ENCODE data around the gene MET. TPM values are rescaled to one million over a fixed set of nuclear protein-coding genes. Genes with fewer than 3 reads are reported as not detected.

The MET gene
- total and polyA plus RNA-seq, 2 donors (not counting 3 experiments of a cell fraction or from before 2014, with no cell fraction given) = 21.1 to 44.5 TPM

DNA sequence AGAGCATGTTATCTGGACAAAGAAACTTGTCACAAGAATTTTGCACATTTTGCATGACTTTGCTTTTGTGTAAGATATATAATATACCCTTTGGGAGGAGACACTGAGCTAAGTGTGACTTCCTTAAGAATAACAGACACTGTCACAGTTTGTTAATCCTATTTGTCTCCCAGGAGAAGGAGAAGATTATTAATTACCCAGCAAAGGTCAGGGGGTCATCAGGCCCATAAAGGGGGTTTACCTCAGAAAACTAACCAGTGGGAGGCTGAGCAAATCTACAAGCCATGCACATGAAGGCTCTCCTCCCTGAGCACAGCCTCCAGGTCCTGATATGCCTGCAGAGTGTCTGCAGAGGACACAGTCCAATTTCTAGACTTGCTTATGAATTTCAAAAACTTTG is 10.1 kb upstream of the MET start:
- no peak overlapping the region for H3K27ac ChIP-seq (ENCODE audit: insufficient read depth, low read depth, low read length)
- H3K36me3 ChIP-seq (ENCODE audit: control insufficient read depth in 2 of 2, extremely low read depth in 1 of 2, insufficient read depth in 2 of 2, low read length in 2 of 2) = no peaks in the 10 kb centered on the region
- no peak for TF ChIP-seq EZH2 (IDR thresholded peaks at IDR 0.05; ENCODE audit: borderline replicate concordance, low read depth, low read length, severe bottlenecking)
- no peak for TF ChIP-seq POLR2A (IDR thresholded peaks at IDR 0.05; ENCODE audit: low read depth, low read length)
- TF ChIP-seq MYC (IDR thresholded peaks at IDR 0.05; ENCODE audit: low read depth, low read length) = no peak
- TF ChIP-seq, protein P1, sequence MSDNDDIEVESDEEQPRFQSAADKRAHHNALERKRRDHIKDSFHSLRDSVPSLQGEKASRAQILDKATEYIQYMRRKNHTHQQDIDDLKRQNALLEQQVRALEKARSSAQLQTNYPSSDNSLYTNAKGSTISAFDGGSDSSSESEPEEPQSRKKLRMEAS (IDR thresholded peaks at IDR 0.05; ENCODE audit: insufficient read depth, insufficient read length) = no peak
- no peak for TF ChIP-seq POLR2AphosphoS5 (IDR thresholded peaks at IDR 0.05; ENCODE audit: insufficient read depth, low read depth, low read length)
- TF ChIP-seq GATA2 (IDR thresholded peaks at IDR 0.05; ENCODE audit: insufficient read depth, insufficient read length, low read depth, low read length) = no peak
- no peak for TF ChIP-seq JUN (IDR thresholded peaks at IDR 0.05; ENCODE audit: borderline replicate concordance, insufficient read depth, insufficient read length, low read depth)
- no peak for TF ChIP-seq FOS (IDR thresholded peaks at IDR 0.05; ENCODE audit: borderline replicate concordance, insufficient read depth, low read length)
- TF ChIP-seq, protein P2, sequence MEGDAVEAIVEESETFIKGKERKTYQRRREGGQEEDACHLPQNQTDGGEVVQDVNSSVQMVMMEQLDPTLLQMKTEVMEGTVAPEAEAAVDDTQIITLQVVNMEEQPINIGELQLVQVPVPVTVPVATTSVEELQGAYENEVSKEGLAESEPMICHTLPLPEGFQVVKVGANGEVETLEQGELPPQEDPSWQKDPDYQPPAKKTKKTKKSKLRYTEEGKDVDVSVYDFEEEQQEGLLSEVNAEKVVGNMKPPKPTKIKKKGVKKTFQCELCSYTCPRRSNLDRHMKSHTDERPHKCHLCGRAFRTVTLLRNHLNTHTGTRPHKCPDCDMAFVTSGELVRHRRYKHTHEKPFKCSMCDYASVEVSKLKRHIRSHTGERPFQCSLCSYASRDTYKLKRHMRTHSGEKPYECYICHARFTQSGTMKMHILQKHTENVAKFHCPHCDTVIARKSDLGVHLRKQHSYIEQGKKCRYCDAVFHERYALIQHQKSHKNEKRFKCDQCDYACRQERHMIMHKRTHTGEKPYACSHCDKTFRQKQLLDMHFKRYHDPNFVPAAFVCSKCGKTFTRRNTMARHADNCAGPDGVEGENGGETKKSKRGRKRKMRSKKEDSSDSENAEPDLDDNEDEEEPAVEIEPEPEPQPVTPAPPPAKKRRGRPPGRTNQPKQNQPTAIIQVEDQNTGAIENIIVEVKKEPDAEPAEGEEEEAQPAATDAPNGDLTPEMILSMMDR (IDR thresholded peaks at IDR 0.05; ENCODE audit: extremely low read depth in 1 of 2, insufficient read depth in 1 of 2, low read depth in 1 of 2, low read length in 2 of 2) = no peak
- no peak overlapping the region for H2AFZ ChIP-seq (ENCODE audit: low read depth, low read length)
- no peaks in the 10 kb centered on the region for H3K27me3 ChIP-seq (ENCODE audit: control insufficient read depth in 2 of 2, insufficient read depth in 2 of 2, low read length in 2 of 2)
- no TSS peak for BruUV-seq (replicated peaks)
- no peak for FAIRE-seq
- H4K20me1 ChIP-seq (replicated peaks; ENCODE audit: control insufficient read depth, extremely low read depth, insufficient read depth, low read length) = no peaks in the 10 kb centered on the region
- H3K9me3 ChIP-seq (replicated peaks; ENCODE audit: control insufficient read depth, insufficient read depth, low read length) = no peaks in the 10 kb centered on the region
- POLR2A ChIA-PET = no interaction called here
- no peaks in the 10 kb centered on the region for H3K9me1 ChIP-seq (replicated peaks; ENCODE audit: control insufficient read depth, extremely low read depth, insufficient read depth, low read length)
- no peaks in the 10 kb centered on the region for H3K79me2 ChIP-seq (ENCODE audit: control insufficient read depth, insufficient read depth, low read length)
- dilution Hi-C loops (cut with MboI; ENCODE audit: extremely low pct_ligation_motif_present, low sequenced_read_pairs) (no loop called here), intact Hi-C loops (cut with micrococcal nuclease) (no loop called here)
- H3K4me3 ChIP-seq (replicated peaks in 1 of 3; ENCODE audit: insufficient read depth in 1 of 3, low read depth in 1 of 3, low read length in 3 of 3) = no peak overlapping the region
- no peak overlapping the region for H3K4me2 ChIP-seq (ENCODE audit: insufficient read depth, low read length)
- DNase-seq (ENCODE audit: low read depth, low spot score) = no peak
- no peak overlapping the region for H3K9ac ChIP-seq (replicated peaks; ENCODE audit: extremely low read depth, insufficient read depth, low read length)
- no peaks in the 10 kb centered on the region for H3K4me1 ChIP-seq (ENCODE audit: control insufficient read depth, extremely low read depth, insufficient read depth, low read length)
- CTCF ChIA-PET = interaction anchor here (1.0 to 1.5 kb wide), 6 partner anchors 9 to 42 kb away, joined by 3 read pairs; partner anchors contain the start of gene MET

Data from endothelial cell of umbilical vein (primary cell).